GM18519 (cell line): ENCODE data around the gene ANKRD29.
"Not testable (repeated sequence)": the region's sequence is repeated elsewhere in the genome, so short reads cannot be mapped to it uniquely, and the experiment has no call there.

ENCODE experiments used
- ATAC-seq: cut with Tn5 transposase; IDR thresholded peaks from one replicate; pipeline ENCODE4 v1.9.1; 2021; ENCODE audit warnings: mild to moderate bottlenecking, moderate library complexity; ENCODE audit not compliant: unreplicated experiment, low FRiP score

The ANKRD29 gene

DNA sequence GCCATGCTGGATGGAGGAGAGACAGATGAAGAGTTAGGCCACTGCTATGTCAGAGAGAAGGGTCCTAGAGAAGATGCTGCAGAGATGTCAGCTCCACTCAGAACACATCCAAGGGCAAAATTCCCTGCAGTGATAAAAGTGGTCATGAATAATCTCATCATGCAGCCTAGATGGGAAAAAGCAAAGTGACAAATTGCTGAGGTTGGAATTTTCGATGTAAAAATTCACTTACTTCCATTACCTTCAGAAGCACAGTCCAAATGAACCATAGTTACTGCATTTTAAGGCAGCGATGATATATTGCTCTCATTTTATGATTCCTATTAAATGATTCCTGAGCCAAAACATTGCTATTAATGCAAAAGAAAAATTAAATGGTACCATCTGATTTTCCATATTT is 16.4 kb downstream of the ANKRD29 start:
- ATAC-seq = no peak

DNA sequence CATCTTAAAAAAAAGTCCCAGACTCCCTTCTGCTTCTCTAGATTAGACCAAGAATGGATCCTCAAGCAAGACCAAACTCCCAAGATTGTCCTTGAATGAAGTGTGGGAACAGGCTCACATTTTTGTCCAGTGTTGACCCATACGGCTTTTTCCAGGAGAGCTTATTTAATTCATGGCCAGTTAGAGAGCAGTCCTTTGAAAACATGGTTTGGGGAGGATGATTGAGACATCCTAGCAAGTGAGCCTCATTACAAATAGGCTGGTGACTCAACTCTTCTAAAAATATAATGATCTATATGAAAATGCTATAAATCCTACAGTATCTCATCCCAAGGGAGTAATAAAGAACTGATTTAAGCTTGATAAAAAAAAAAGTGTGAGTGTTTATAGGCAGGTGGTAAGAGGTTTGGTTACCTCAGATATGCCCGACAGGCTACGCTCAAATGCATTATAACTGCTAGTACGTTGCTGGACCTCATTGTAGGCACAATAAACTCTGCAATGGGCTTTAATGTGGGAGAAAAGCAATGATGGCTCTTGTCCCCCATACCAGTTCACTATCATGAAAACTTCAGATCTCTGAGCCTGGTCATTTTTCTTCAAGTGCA is 17.0 kb downstream of the ANKRD29 start:
- no peak for ATAC-seq

- ATAC-seq = no peak
These were observed 18.8 kb downstream of the ANKRD29 start for GRCh38 chr18:23643815-23644490.

DNA sequence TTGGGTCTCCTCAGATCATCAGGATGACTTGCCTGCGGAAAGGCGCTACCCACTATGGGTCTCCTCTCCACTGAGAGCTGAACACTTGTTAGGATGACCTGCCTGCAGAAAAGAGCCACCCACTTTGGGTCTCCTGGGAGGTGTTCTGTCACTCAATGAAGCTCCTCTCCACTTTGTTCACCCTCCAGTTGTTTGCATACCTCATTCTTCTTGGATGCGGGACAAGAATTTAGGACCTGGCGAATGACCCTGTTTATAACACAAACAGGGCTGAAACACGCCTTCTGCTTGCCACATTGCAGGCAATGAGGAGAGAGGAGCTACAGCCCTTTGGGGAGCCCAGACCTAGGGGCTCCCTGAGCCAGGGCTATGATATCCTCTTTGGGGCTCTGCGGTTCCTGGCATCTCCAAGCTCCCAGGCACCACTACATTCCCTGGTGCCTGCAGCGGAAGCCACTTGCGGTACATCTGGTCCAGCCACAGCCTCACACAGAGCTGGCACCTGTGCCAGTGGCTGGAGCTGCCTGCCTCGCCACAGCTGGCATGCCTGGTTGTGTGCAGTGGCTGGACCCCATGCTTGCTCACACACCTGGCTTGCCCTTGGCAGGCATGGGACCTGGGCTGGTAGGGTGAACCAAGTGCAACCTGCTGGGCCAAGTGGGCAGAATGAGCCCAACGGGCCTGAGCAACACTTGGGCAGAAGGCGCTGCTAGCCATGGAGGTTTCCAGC is 20.6 kb downstream of the ANKRD29 start:
- no peak for ATAC-seq

- ATAC-seq = no peak
These were observed 21.5 kb downstream of the ANKRD29 start for GRCh38 chr18:23641143-23641720.

DNA sequence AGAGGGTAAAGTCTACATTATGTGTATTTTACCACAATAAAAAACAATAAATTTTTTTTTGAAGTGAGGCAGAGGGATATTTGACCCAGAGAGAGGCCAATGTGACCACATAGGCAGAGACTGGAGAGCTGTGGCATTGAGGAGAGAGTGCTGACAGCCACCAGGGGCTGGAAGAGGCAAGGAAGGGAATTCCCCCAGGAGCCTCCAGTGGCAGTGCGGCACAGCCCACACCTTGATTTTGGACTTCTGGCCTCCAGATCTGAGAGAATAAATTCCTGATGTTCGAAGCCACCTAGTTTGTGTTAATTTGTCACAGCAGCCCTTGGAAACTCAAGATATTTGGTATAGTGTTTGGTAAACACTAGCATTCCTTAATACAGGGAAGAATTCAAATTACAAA is 22.7 kb downstream of the ANKRD29 start:
- no peak for ATAC-seq

- not testable (repeated sequence) for ATAC-seq
These were observed 26.3 kb downstream of the ANKRD29 start for GRCh38 chr18:23636433-23636832.

GRCh38 chr18:23636071-23636399 is 26.7 kb downstream of the ANKRD29 start:
- ATAC-seq = no peak

- no peak for ATAC-seq
These were observed 27.2 kb downstream of the ANKRD29 start for GRCh38 chr18:23635283-23636070.

DNA sequence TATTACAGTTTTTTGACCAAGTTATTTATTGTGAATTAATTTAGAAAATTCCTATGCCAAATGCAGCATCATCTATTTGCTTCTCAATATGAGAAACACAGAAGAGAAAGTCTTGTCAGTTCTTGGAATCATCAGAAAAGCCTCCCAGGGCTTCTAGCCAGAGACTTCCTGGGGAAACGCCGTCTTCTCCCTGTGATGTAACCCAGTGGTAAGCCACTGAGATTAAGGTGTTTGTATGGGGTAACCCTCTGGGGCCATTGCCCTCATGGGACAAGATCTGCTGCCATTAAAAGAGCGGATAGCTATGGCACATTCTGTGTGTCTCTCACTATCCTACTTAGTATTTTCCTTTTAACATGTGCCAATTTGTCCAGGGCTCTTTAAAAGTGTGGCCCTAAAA is 28.0 kb downstream of the ANKRD29 start:
- ATAC-seq = no peak

- no peak for ATAC-seq
These were observed 30.1 kb downstream of the ANKRD29 start for GRCh38 chr18:23632615-23633014.

GRCh38 chr18:23631746-23632145 is 31.0 kb downstream of the ANKRD29 start:
- no peak for ATAC-seq

DNA sequence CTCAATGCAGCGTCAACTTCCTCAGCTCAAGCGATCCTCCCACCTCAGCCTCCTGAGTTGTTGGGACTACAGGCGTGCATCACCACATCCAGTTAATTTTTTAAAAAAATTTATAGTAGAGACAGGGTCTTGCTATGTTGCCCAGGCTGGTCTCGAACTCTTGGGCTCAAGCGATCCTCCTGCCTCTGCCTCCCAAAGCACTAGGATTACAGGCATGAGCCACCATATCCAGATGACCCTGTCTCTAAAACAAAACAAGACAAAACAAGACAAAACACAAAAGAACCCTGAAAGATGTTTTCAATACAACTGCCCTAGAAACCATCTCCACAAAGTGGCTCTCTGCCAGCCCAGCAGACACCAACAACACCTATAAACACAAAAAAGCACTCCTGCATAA is 31.4 kb downstream of the ANKRD29 start:
- ATAC-seq = no peak

GRCh38 chr18:23629444-23629946 is 33.2 kb downstream of the ANKRD29 start:
- ATAC-seq = no peak

DNA sequence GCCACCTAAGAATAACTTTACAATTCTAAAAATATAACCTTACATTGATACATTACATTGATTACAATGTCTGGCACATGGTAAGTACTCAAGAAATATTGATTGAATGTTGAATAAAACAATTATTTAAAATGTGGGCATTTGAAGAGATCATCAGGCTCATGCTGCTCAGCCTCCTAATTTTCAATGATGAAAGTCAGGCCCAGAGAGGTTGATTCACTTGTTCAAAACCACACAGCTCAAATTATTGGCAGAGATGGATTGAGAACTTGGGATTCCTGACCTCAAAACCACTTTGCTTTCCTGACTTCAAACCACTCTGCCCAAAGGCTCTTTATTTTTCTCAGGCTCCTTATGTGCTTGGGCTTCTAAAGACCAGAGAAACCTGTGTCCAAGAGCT is 34.7 kb downstream of the ANKRD29 start:
- no peak for ATAC-seq

DNA sequence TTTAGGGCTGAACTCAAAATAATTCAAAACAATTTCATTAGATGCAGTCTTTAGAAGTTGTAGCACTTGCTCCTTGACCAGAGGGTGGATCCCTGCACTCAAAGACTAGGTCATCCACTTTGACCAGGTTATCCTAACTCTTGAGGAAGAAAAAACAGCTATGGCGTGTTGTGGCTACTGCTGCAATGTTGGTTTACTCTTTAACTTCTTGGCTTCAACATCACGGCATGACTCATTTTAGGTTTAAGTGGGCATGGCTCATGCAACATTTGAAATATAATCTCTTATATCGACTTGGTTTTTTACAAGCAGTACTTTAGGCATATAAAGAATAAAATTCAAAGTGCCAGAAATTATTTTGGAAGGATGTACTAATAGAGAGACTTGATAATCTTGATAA is 35.4 kb downstream of the ANKRD29 start:
- ATAC-seq = no peak

DNA sequence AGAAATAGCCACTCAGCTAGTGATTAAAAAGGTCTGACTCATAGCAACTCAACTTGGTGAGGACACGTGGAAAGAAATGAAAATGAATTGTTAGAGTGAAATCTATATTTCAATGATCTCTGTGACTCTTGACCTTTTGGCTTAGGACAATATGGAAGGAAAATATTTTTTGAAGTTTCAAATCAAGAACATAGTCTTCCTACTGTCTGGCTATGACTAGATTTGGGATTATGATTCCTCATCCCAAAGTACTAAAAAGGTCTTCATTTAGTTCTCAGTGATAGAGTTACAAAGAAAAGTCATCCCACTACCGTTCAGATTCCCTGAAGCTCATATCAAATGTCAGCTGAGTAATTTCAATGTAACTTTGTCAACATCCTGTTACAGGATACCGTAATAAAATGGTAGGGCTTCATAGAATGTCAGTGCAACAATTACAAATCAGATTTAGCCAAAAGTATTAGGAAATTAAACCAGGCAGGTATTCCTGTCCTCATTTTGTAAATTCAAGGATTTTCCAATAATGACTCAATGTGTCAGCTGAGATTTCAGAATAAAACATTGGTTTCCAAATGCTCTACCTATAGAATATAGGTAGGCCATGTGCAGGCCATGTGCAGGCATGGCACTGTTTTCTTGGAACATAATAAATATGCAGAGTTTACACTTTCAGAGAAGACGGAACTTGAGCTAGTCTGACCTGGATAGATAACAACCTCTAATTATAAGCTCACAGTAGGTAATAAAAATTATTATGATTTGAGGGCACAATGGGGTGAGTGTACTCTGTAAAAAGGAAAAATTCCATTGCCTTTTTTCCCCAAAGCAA is 36.0 kb downstream of the ANKRD29 start:
- ATAC-seq = no peak

- no peak for ATAC-seq
These were observed 39.7 kb downstream of the ANKRD29 start for GRCh38 chr18:23623040-23623439.

- no peak for ATAC-seq
These were observed 43.3 kb downstream of the ANKRD29 start for GRCh38 chr18:23619388-23619881.
